ENCODE measurements around the gene IL34.

Gene IL34

GRCh38 chr16:70702624-70703023 lies 56.3 kb downstream of the IL34 start:
- Histone ChIP-seq H4K8ac (ENCODE audit: low read length) (peak overlapping the region; percentile 84), H2AK5ac (ENCODE audit: low read length, severe bottlenecking) (peak overlapping the region; percentile 19), H3K14ac (ENCODE audit: low read length in 2 of 2) (peak overlapping the region in 1 of 2 experiments; percentile 76), H2BK12ac (ENCODE audit: low read length in 2 of 2) (peak overlapping the region; percentile 76 to 80), H4K91ac (ENCODE audit: low read length) (peak overlapping the region; percentile 83), H3K4me2 (ENCODE audit: low read length, poor library complexity, severe bottlenecking) (no peak overlapping the region), H3K18ac (ENCODE audit: low read depth in 1 of 2, low read length in 2 of 2) (peak overlapping the region; percentile 81 to 87), H2BK120ac (ENCODE audit: low read depth, low read length) (peak overlapping the region; percentile 86), H3K27ac (ENCODE audit: low read length, poor library complexity, severe bottlenecking) (peak overlapping the region; percentile 74), H3K36me3 (ENCODE audit: control insufficient read depth in 1 of 2, insufficient read depth in 2 of 2, low read depth in 1 of 2, low read length in 2 of 2) (peaks cover 6 to 17% of the 10 kb centered on the region in 2 experiments), H3K4ac (ENCODE audit: low read depth in 1 of 2, low read length in 2 of 2) (peak overlapping the region; percentile 31 to 57), H3K9ac (ENCODE audit: low read length) (peak overlapping the region; percentile 72), H2AFZ (ENCODE audit: low read depth, low read length) (no peak overlapping the region), H3K27me3 (ENCODE audit: control insufficient read depth in 1 of 2, insufficient read depth in 1 of 2, low read length in 2 of 2) (no peaks in the 10 kb centered on the region), H3K79me1 (replicated peaks; ENCODE audit: low read length, poor library complexity, severe bottlenecking) (peaks cover 8% of the 10 kb centered on the region), H3K9me3 (ENCODE audit: control insufficient read depth, low read length) (no peaks in the 10 kb centered on the region), H3K4me1 (ENCODE audit: control insufficient read depth, insufficient read depth, low read depth, low read length) (peaks cover 89% of the 10 kb centered on the region), H2BK5ac (ENCODE audit: low read depth, low read length, poor library complexity, severe bottlenecking) (no peak overlapping the region), H2BK15ac (ENCODE audit: low read depth, poor library complexity, severe bottlenecking) (peak overlapping the region; percentile 44), H3K4me3 (ENCODE audit: insufficient read depth in 1 of 2, low read depth in 1 of 2, low read length in 2 of 2) (no peak overlapping the region), H3K23ac (ENCODE audit: low read length in 2 of 2) (no peak overlapping the region)
- no peak for DNase-seq
- WGBS: 79% methylated on average over 8 of the region's 8 CpGs

- Histone ChIP-seq H3K36me3 (ENCODE audit: control insufficient read depth in 1 of 2, insufficient read depth in 2 of 2, low read depth in 1 of 2, low read length in 2 of 2) (peaks cover 1 to 14% of the 10 kb centered on the region in 2 experiments), H3K27ac (ENCODE audit: low read length, poor library complexity, severe bottlenecking) (peak overlapping the region; percentile 74), H2AK5ac (ENCODE audit: low read length, severe bottlenecking) (peak overlapping the region; percentile 58), H2BK15ac (ENCODE audit: low read depth, poor library complexity, severe bottlenecking) (peak overlapping the region; percentile 88), H3K4me1 (ENCODE audit: control insufficient read depth, insufficient read depth, low read depth, low read length) (peaks cover 83% of the 10 kb centered on the region), H2BK12ac (ENCODE audit: low read length in 2 of 2) (peak overlapping the region; percentile 80 to 88), H4K91ac (ENCODE audit: low read length) (peak overlapping the region; percentile 89), H3K4me2 (ENCODE audit: low read length, poor library complexity, severe bottlenecking) (no peak overlapping the region), H4K8ac (ENCODE audit: low read length) (peak overlapping the region; percentile 84), H3K14ac (ENCODE audit: low read length in 2 of 2) (no peak overlapping the region), H3K4ac (ENCODE audit: low read depth in 1 of 2, low read length in 2 of 2) (peak overlapping the region; percentile 57 to 86), H3K18ac (ENCODE audit: low read depth in 1 of 2, low read length in 2 of 2) (peak overlapping the region; percentile 81 to 87), H2BK120ac (ENCODE audit: low read depth, low read length) (peak overlapping the region; percentile 86), H3K27me3 (ENCODE audit: control insufficient read depth in 1 of 2, insufficient read depth in 1 of 2, low read length in 2 of 2) (no peaks in the 10 kb centered on the region), H2BK5ac (ENCODE audit: low read depth, low read length, poor library complexity, severe bottlenecking) (peak overlapping the region; percentile 11), H2AFZ (ENCODE audit: low read depth, low read length) (no peak overlapping the region), H3K9me3 (ENCODE audit: control insufficient read depth, low read length) (no peaks in the 10 kb centered on the region), H3K79me1 (replicated peaks; ENCODE audit: low read length, poor library complexity, severe bottlenecking) (peaks cover 9% of the 10 kb centered on the region), H3K4me3 (ENCODE audit: insufficient read depth in 1 of 2, low read depth in 1 of 2, low read length in 2 of 2) (no peak overlapping the region), H3K23ac (ENCODE audit: low read length in 2 of 2) (no peak overlapping the region), H3K9ac (ENCODE audit: low read length) (peak overlapping the region; percentile 72)
- WGBS: 42% methylated on average over 15 of the region's 16 CpGs
- peak; percentile 94 for DNase-seq
These were observed 56.9 kb downstream of the IL34 start for GRCh38 chr16:70703041-70703834.

- no peak overlapping the region for H2BK5ac ChIP-seq (ENCODE audit: low read depth, low read length, poor library complexity, severe bottlenecking)
- no peak overlapping the region for H3K4me2 ChIP-seq (ENCODE audit: low read length, poor library complexity, severe bottlenecking)
- peak overlapping the region; percentile 58 for H2AK5ac ChIP-seq (ENCODE audit: low read length, severe bottlenecking)
- H3K4me1 ChIP-seq (ENCODE audit: control insufficient read depth, insufficient read depth, low read depth, low read length): peaks cover 79% of the 10 kb centered on the region
- 96% methylated on average over 6 of the region's 6 CpGs for WGBS
- peak overlapping the region; percentile 74 for H3K27ac ChIP-seq (ENCODE audit: low read length, poor library complexity, severe bottlenecking)
- no peaks in the 10 kb centered on the region for H3K27me3 ChIP-seq (ENCODE audit: control insufficient read depth in 1 of 2, insufficient read depth in 1 of 2, low read length in 2 of 2)
- no peak for DNase-seq
- no peak overlapping the region for H3K4me3 ChIP-seq (ENCODE audit: insufficient read depth in 1 of 2, low read depth in 1 of 2, low read length in 2 of 2)
- peak overlapping the region; percentile 87 to 88 for H2BK12ac ChIP-seq (ENCODE audit: low read length in 2 of 2)
- H2BK120ac ChIP-seq (ENCODE audit: low read depth, low read length): peak overlapping the region; percentile 78
- peak overlapping the region; percentile 65 to 81 for H3K18ac ChIP-seq (ENCODE audit: low read depth in 1 of 2, low read length in 2 of 2)
- peak overlapping the region; percentile 72 for H3K9ac ChIP-seq (ENCODE audit: low read length)
- H3K23ac ChIP-seq (ENCODE audit: low read length in 2 of 2): no peak overlapping the region
- peak overlapping the region in 1 of 2 experiments; percentile 50 for H3K14ac ChIP-seq (ENCODE audit: low read length in 2 of 2)
- peaks cover 9% of the 10 kb centered on the region for H3K79me1 ChIP-seq (replicated peaks; ENCODE audit: low read length, poor library complexity, severe bottlenecking)
- H4K8ac ChIP-seq (ENCODE audit: low read length): peak overlapping the region; percentile 84
- no peaks in the 10 kb centered on the region for H3K9me3 ChIP-seq (ENCODE audit: control insufficient read depth, low read length)
- peaks cover 0 to 7% of the 10 kb centered on the region in 2 experiments for H3K36me3 ChIP-seq (ENCODE audit: control insufficient read depth in 1 of 2, insufficient read depth in 2 of 2, low read depth in 1 of 2, low read length in 2 of 2)
- H3K4ac ChIP-seq (ENCODE audit: low read depth in 1 of 2, low read length in 2 of 2): peak overlapping the region; percentile 26 to 86
- peak overlapping the region; percentile 89 for H4K91ac ChIP-seq (ENCODE audit: low read length)
- H2AFZ ChIP-seq (ENCODE audit: low read depth, low read length): no peak overlapping the region
- no peak overlapping the region for H2BK15ac ChIP-seq (ENCODE audit: low read depth, poor library complexity, severe bottlenecking)
These were observed 57.5 kb downstream of the IL34 start for GRCh38 chr16:70703835-70704381.

- no peak for DNase-seq
- H3K9me3 ChIP-seq (ENCODE audit: control insufficient read depth, low read length): no peaks in the 10 kb centered on the region
- H3K18ac ChIP-seq (ENCODE audit: low read depth in 1 of 2, low read length in 2 of 2): peak overlapping the region; percentile 65 to 81
- H2BK5ac ChIP-seq (ENCODE audit: low read depth, low read length, poor library complexity, severe bottlenecking): no peak overlapping the region
- H3K27ac ChIP-seq (ENCODE audit: low read length, poor library complexity, severe bottlenecking): no peak overlapping the region
- peak overlapping the region; percentile 89 for H4K91ac ChIP-seq (ENCODE audit: low read length)
- H3K79me1 ChIP-seq (replicated peaks; ENCODE audit: low read length, poor library complexity, severe bottlenecking): peaks cover 9% of the 10 kb centered on the region
- H3K27me3 ChIP-seq (ENCODE audit: control insufficient read depth in 1 of 2, insufficient read depth in 1 of 2, low read length in 2 of 2): no peaks in the 10 kb centered on the region
- peak overlapping the region; percentile 82 for H2BK15ac ChIP-seq (ENCODE audit: low read depth, poor library complexity, severe bottlenecking)
- peak overlapping the region; percentile 87 to 88 for H2BK12ac ChIP-seq (ENCODE audit: low read length in 2 of 2)
- peak overlapping the region; percentile 78 for H2BK120ac ChIP-seq (ENCODE audit: low read depth, low read length)
- no peak overlapping the region for H3K4me2 ChIP-seq (ENCODE audit: low read length, poor library complexity, severe bottlenecking)
- H3K36me3 ChIP-seq (ENCODE audit: control insufficient read depth in 1 of 2, insufficient read depth in 2 of 2, low read depth in 1 of 2, low read length in 2 of 2): peaks cover 0 to 4% of the 10 kb centered on the region in 2 experiments
- H3K9ac ChIP-seq (ENCODE audit: low read length): no peak overlapping the region
- H3K23ac ChIP-seq (ENCODE audit: low read length in 2 of 2): no peak overlapping the region
- no peak overlapping the region for H2AFZ ChIP-seq (ENCODE audit: low read depth, low read length)
- peak overlapping the region; percentile 0 to 86 for H3K4ac ChIP-seq (ENCODE audit: low read depth in 1 of 2, low read length in 2 of 2)
- peaks cover 77% of the 10 kb centered on the region for H3K4me1 ChIP-seq (ENCODE audit: control insufficient read depth, insufficient read depth, low read depth, low read length)
- H3K4me3 ChIP-seq (ENCODE audit: insufficient read depth in 1 of 2, low read depth in 1 of 2, low read length in 2 of 2): no peak overlapping the region
- H4K8ac ChIP-seq (ENCODE audit: low read length): peak overlapping the region; percentile 58
- peak overlapping the region; percentile 11 for H2AK5ac ChIP-seq (ENCODE audit: low read length, severe bottlenecking)
- H3K14ac ChIP-seq (ENCODE audit: low read length in 2 of 2): no peak overlapping the region
- 93% methylated on average over 11 of the region's 11 CpGs for WGBS
These were observed 58.2 kb downstream of the IL34 start for GRCh38 chr16:70704586-70704985.

Measured in mesenchymal stem cell (in vitro differentiated cells and primary cell).